HG02642 (cell line): Measurements from ENCODE around the gene MAEA.
"Not testable (repeated sequence)": the region's sequence is repeated elsewhere in the genome, so short reads cannot be mapped to it uniquely, and the experiment has no call there.

ENCODE experiments used
- ATAC-seq: cut with Tn5 transposase; IDR thresholded peaks from one replicate; pipeline ENCODE4 v1.9.1; 2021; ENCODE audit warnings: mild to moderate bottlenecking; ENCODE audit not compliant: unreplicated experiment, poor library complexity

MAEA gene

GRCh38 chr4:1318046-1318375, 28.3 kb downstream of the MAEA start:
- no peak for ATAC-seq

GRCh38 chr4:1318488-1319213, 29.0 kb downstream of the MAEA start:
- ATAC-seq, result no peak

GRCh38 chr4:1321486-1321885, 31.8 kb downstream of the MAEA start:
- no peak for ATAC-seq

- no peak for ATAC-seq
Measured at GRCh38 chr4:1321946-1322650, 32.4 kb downstream of the MAEA start.

GRCh38 chr4:1323280-1323634, 33.6 kb downstream of the MAEA start:
- ATAC-seq, result no peak

- no peak for ATAC-seq
Measured at GRCh38 chr4:1323635-1324442, 34.1 kb downstream of the MAEA start.

GRCh38 chr4:1324443-1325175, 34.9 kb downstream of the MAEA start:
- not testable (repeated sequence) for ATAC-seq

- ATAC-seq, result no peak
Measured at GRCh38 chr4:1325176-1325480, 35.4 kb downstream of the MAEA start.

GRCh38 chr4:1325681-1326635, 36.3 kb downstream of the MAEA start:
- no peak for ATAC-seq

- ATAC-seq, result no peak
Measured at GRCh38 chr4:1326751-1327525, 37.2 kb downstream of the MAEA start.

GRCh38 chr4:1327526-1328266, 38.0 kb downstream of the MAEA start:
- ATAC-seq, result no peak

GRCh38 chr4:1328267-1329155, 38.8 kb downstream of the MAEA start:
- ATAC-seq, result no peak

- ATAC-seq, result no peak
Measured at GRCh38 chr4:1329408-1330371, 40.0 kb downstream of the MAEA start.

- no peak for ATAC-seq
Measured at GRCh38 chr4:1330761-1331590, 41.3 kb downstream of the MAEA start.

GRCh38 chr4:1331591-1332353, 42.1 kb downstream of the MAEA start:
- ATAC-seq, result no peak
